ENCODE data around the gene C13orf46.

Gene C13orf46

DNA sequence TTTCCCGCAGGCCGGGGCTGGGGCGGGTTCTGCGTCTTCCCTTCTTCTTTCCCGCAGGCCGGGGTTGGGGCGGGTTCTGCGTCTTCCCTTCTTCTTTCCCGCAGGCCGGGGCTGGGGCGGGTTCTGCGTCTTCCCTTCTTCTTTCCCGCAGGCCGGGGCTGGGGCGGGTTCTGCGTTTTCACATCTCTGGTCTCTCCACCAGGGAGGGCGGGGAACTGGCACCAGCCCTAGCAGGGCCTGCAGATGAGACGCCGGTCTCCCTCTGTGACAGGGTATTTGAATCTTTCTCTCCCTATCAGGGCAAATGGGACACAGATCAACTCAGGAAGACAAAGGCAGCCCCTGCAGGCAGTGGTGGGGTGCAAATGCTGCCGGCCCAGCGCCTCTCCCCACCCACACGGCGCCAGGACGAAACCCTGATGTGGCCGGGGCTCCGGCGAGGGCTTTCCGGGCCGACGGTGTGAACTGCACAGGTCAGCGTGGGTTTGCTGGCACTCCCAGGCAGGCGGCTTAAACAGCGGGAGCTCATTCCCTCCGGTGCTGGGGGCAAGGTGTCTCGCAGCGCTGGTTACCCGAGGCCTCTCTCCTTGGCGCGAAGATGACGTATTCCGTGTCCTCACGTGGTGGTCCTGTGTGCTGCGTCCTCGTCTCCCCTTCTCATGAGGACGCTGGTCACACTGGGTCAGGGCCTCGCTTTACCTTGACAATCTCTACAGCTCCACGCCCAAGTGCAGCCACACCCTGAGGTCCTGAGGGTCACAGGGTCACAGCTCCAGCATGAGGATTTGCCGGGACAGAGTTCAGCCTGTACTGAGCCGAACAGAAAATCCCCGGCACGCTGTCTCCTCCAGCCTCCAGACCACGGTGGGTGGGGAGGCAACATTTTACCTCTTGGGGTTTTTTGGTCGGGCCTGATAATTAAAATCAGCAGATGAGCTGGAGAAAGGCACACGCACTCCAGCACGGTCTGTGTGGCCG is 717 bp upstream of the C13orf46 start:
- Histone ChIP-seq H3K9me3 (no peaks in the 10 kb centered on the region), H3K27me3 (no peaks in the 10 kb centered on the region), H3K4me1 (no peaks in the 10 kb centered on the region), H3K4me3 (ENCODE audit: low read depth, low read length) (no peak overlapping the region), H3K36me3 (peaks cover 11% of the 10 kb centered on the region)
- TF ChIP-seq, protein P1, sequence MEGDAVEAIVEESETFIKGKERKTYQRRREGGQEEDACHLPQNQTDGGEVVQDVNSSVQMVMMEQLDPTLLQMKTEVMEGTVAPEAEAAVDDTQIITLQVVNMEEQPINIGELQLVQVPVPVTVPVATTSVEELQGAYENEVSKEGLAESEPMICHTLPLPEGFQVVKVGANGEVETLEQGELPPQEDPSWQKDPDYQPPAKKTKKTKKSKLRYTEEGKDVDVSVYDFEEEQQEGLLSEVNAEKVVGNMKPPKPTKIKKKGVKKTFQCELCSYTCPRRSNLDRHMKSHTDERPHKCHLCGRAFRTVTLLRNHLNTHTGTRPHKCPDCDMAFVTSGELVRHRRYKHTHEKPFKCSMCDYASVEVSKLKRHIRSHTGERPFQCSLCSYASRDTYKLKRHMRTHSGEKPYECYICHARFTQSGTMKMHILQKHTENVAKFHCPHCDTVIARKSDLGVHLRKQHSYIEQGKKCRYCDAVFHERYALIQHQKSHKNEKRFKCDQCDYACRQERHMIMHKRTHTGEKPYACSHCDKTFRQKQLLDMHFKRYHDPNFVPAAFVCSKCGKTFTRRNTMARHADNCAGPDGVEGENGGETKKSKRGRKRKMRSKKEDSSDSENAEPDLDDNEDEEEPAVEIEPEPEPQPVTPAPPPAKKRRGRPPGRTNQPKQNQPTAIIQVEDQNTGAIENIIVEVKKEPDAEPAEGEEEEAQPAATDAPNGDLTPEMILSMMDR (IDR thresholded peaks at IDR 0.05; ENCODE audit: low read depth, low read length), result no peak
- DNase-seq, result peak; percentile 5

DNA sequence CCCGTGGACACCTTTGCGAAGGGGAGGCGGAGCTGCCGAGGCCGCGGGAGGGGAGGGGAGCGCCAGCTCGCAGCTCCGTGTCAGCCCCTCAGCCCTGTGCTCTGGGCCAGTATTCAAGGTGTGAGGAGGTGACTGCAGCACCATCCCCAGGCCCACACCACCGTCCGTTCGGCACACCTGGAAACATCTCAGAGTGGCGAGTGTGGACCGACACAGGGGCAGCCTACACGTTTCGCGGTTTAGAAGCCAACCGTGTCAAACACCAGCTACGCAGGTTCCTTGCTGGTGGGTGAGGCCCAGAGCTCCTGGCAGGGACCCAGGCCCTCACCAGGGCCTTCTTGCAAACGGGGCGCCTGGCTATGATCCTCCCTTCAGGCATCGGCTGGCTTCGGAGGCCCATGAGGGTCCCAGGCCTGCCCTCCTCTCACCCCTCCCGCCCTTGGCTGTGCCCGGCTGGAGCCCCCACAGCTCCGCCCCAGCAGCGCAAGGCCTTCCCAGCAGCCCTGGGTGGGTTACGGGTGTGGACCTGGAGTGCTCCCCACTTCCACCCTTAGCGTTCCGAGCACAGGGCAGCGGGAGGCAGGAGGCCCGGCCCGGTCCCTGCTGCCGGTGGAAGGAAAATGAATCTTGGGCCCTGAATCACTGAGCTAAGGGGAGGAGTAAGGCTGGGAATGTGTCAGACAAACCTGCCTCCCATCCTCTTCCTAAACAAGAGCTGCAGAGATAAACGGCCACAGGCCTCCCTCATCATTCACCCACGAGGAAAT is 1.2 kb downstream of the C13orf46 start:
- Histone ChIP-seq H3K27me3 (no peaks in the 10 kb centered on the region), H3K4me1 (no peaks in the 10 kb centered on the region), H3K4me3 (ENCODE audit: low read depth, low read length) (no peak overlapping the region), H3K36me3 (peaks cover 11% of the 10 kb centered on the region), H3K9me3 (no peaks in the 10 kb centered on the region)
- peak; percentile 7 for DNase-seq
- TF ChIP-seq, protein P1 (IDR thresholded peaks at IDR 0.05; ENCODE audit: low read depth, low read length), result no peak

DNA sequence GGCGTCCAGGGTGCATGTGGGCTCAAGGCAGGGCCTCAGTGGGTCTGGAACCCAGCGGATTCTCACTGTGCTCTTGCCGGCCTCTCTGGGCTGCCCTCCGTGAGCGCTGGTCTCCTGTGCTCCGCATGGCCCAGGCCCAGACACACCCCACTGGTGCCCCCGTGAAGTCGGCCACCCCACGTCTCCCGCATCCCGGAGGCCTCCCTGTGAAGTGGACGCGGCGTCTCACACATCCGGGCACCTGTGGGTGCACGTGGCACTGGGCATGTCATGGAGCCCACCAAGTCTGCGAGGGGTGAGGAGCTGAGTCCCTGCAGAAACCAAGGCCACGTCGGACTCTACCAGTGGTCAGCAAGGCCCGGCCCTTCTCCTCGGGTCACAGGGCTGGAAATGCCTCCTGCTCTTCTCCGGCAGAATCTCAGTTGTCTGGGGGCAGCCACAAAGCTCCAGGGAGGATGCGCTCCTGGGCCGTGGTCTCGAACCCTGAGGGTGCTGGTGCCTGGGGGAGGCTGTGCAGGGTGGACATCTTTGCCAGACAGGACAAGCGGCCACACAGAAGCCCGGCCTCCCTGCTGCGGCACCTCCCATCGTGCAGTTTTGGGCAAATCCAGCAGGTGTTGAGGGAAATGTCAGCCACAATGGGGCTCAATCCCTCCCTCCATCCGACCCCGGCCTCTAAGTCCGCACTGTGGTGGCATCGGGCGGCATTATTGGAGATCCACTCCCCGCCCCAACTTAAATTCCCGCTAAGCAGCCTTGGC is 2.2 kb downstream of the C13orf46 start:
- peak; percentile 2 for DNase-seq
- no peaks in the 10 kb centered on the region for H3K4me1 ChIP-seq
- H3K9me3 ChIP-seq, result no peaks in the 10 kb centered on the region
- H3K4me3 ChIP-seq (ENCODE audit: low read depth, low read length), result no peak overlapping the region
- TF ChIP-seq, protein P1 (IDR thresholded peaks at IDR 0.05; ENCODE audit: low read depth, low read length), result no peak
- H3K27me3 ChIP-seq, result no peaks in the 10 kb centered on the region
- peaks cover 11% of the 10 kb centered on the region for H3K36me3 ChIP-seq

DNA sequence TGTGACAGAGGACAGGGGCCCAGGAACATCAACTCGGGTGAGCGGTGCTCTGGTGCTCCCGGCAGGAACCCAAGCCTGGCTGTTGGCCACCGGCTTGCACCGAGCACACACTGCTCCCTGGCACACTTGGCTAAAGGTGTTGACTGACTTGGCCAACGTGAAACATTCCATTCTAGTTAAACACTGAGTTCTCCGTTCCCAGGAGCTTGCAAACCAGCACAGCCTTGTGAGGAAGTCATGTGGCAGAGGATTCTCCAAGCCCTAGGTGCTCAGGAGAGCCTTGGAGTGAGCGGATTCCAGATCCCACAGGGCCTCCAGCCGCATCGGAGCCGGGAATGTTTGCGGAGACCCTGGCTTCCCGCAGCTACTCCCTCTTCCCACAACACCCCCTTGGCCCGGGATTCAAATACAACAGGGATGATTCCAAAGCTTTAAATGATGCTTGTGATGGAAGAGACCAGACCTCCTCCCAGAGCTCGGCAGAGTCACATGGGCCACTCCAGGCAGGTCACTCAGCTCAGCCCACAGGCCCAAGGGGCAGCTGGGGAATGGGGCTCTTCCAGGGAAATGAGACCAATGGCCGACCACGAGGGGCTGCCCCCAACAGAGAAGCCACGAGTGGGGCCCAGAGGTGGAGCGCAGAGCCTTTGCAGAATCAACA is 2.9 kb downstream of the C13orf46 start:
- no peaks in the 10 kb centered on the region; the same call in 1 of the 2 replicates for H3K9me3 ChIP-seq
- no peaks in the 10 kb centered on the region for H3K27me3 ChIP-seq
- no peaks in the 10 kb centered on the region for H3K4me1 ChIP-seq
- no peak overlapping the region for H3K4me3 ChIP-seq (ENCODE audit: low read depth, low read length)
- H3K36me3 ChIP-seq, result peaks cover 11% of the 10 kb centered on the region
- no peak for DNase-seq
- TF ChIP-seq, protein P1 (IDR thresholded peaks at IDR 0.05; ENCODE audit: low read depth, low read length), result no peak

DNA sequence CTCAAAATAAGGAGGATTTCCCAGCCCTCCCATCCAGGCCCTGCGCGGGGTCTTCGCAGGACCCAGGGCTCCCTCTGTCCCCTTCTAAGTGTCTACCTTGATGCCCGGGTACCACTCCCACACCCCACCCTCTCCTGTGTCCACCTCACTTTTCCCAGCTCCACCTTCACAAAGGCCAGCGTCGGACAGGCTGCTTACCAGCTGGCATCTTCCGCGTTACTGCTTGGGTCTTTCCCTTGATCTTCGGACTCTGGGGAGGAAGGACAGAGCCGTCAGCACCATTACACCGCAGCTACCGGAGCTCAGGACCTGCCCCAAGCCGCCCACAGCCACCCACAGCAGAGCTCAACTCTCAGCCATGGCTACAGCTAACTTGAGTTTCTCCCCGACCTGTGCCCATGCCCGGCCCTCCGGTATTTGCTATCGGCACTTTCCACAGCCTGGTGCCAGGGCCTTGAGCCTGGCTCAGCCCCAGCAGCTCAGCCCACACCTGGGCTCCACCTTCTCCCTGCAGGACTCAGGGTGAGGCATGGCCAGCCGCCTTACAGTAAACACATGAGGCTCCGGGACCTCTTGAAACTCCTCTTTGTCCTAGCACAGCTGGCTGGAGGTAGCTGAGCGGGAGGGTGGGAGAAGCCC is 3.8 kb downstream of the C13orf46 start:
- H3K9me3 ChIP-seq, result no peaks in the 10 kb centered on the region; the same call in 1 of the 2 replicates
- no peak overlapping the region for H3K4me3 ChIP-seq (ENCODE audit: low read depth, low read length)
- TF ChIP-seq, protein P1 (IDR thresholded peaks at IDR 0.05; ENCODE audit: low read depth, low read length), result no peak
- H3K36me3 ChIP-seq, result peaks cover 8% of the 10 kb centered on the region
- H3K4me1 ChIP-seq, result no peaks in the 10 kb centered on the region
- no peaks in the 10 kb centered on the region for H3K27me3 ChIP-seq
- DNase-seq, result no peak
